Right lobe of liver (tissue), 6 donors: ENCODE results near the gene OR2AE1. TPM values are rescaled to one million over a fixed set of nuclear protein-coding genes. Genes with fewer than 3 reads are reported as not detected.

Experiments used
- ATAC-seq, 4 donors: fragments of 200-7000 bp; cut with Tn5 transposase; one replicate each; pipeline ENCODE4 v1.9.1; 2020; ENCODE audit warnings: mild to moderate bottlenecking in 4 of 4, moderate library complexity in 4 of 4
- DNase-seq, 3 donors: peaks; one replicate each; pipeline ENCODE4 v3.0.0-alpha.2; 2020
- H3K27ac ChIP-seq, 3 donors: fragments of 200-600 bp; one replicate each; pipeline ENCODE4 v1.8.0; 2022
- H3K27me3 ChIP-seq, 2 donors: fragments of 200-600 bp; one replicate each; pipeline ENCODE4 v1.8.0; 2022
- H3K36me3 ChIP-seq, 4 donors: fragments of 200-600 bp; sonication (generic) in 1 of 4; one replicate each; pipeline versions ENCODE4 v1.5.1 to v1.8.0; 2017 to 2022; ENCODE audit warnings: control low read depth in 1 of 4
- H3K4me1 ChIP-seq, 4 donors: fragments of 200-600 bp; sonication (generic) in 1 of 4; one replicate each; pipeline versions ENCODE4 v1.5.1 to v1.8.0; 2017 to 2022; ENCODE audit warnings: control low read depth in 1 of 4
- H3K4me3 ChIP-seq, 3 donors: fragments of 200-600 bp; one replicate each; pipeline ENCODE4 v1.8.0; 2022
- H3K9me3 ChIP-seq, 4 donors: fragments of 200-600 bp; sonication (generic) in 1 of 4; one replicate each; pipeline versions ENCODE4 v1.5.1 to v1.8.0; 2017 to 2022; ENCODE audit warnings: control low read depth in 1 of 4
- CTCF ChIP-seq, 4 donors: fragments of 200-600 bp in 3 of 4; fragments of 450-650 bp in 1 of 4; IDR thresholded peaks; one replicate each; pipeline versions ENCODE4 v1.5.1 to v1.8.0; 2016 to 2022; ENCODE audit warnings: antibody characterized with exemption in 4 of 4, mild to moderate bottlenecking in 2 of 4
- POLR2A ChIP-seq: fragments of 450-650 bp; IDR thresholded peaks from one replicate; pipeline ENCODE4 v1.6.1; 2017; ENCODE audit warnings: antibody characterized with exemption, mild to moderate bottlenecking
- WGBS: methylation state at CpG from one replicate; pipeline ENCODE4 v1.1.6; 2018; ENCODE audit warnings: low coverage, low lambda C conversion rate; ENCODE audit not compliant: insufficient coverage; ENCODE audit errors: missing lambda C conversion rate; 5-methylcytosine and 5-hydroxymethylcytosine counted together
- intact Hi-C, 2 donors: fragments of 100-400 bp; cut with DNase I; formaldehyde crosslinking; loops; one replicate each; pipeline versions ENCODE4 v1.11.2 to v1.14.1; 2022
- small RNA-seq, 2 experiments: library from RNA; depleted of rRNA; stranded (forward); fragments of <200 nt; gene quantifications; one replicate each; pipeline ENCODE3, GENCODE V24; 2016
- total RNA-seq, 6 experiments: library from RNA; depleted of rRNA in 2 of 6; stranded (reverse); fragments of >200 nt in 2 of 6; fragmentation: NEBNext Ultra II Directional in 3 of 6; extraction: Animal tissue kit (Norgen Biotek cat#: 25700) in 3 of 6; gene quantifications; one replicate each; pipeline versions ENCODE4 v1.1.0 to v1.2.4, GENCODE V29; 2016 to 2023
- donor health status: DM: no; HTN: yes; CAD: no.
- donor health status: DM: no; HTN: no; CAD: no.
- donor health status: DM: no; HTN: no; CAD: no.
- donor health status: DM: no; HTN: yes; CAD: no.
- donor health status: DM: no; HTN: yes; CAD: no.

Gene OR2AE1
- total RNA-seq, 6 experiments from 2014 or later, result not detected

GRCh38 chr7:99831595-99831994, 45.2 kb downstream of the OR2AE1 start:
- H3K9me3 ChIP-seq, result no peaks in the 10 kb centered on the region
- H3K27ac ChIP-seq, result peak overlapping the region in 2 of 3 donors; percentile 90 to 91
- DNase-seq (no peak), ATAC-seq (no peak)
- H3K4me3 ChIP-seq, result peak overlapping the region in 1 of 3 donors; percentile 6
- intact Hi-C loops, result loop anchor here in 1 of 2 donors (10.0 kb wide), 1 partner anchor 157 kb away; the partner anchor contains the start of gene CYP3A5
- H3K4me1 ChIP-seq, result peaks cover 0 to 48% (median 23%) of the 10 kb centered on the region in 4 donors
- H3K36me3 ChIP-seq, result peaks cover 0 to 6% (median 0%) of the 10 kb centered on the region in 4 donors
- H3K27me3 ChIP-seq, result no peaks in the 10 kb centered on the region
- TF ChIP-seq CTCF (IDR thresholded peaks at IDR 0.05), result no peak
- TF ChIP-seq POLR2A, result no peak

GRCh38 chr7:99829524-99830160, 47.2 kb downstream of the OR2AE1 start:
- 57% methylated on average over 1 of the region's 1 CpG for WGBS
- ATAC-seq, result peak; percentile 24 to 66 (median 52)
- no peak for DNase-seq
- H3K27ac ChIP-seq, result peak overlapping the region; percentile 61 to 91 (median 90)
- intact Hi-C loops, result loop anchor here in 1 of 2 donors (10.0 kb wide), 1 partner anchor 155 kb away; the partner anchor contains the start of gene CYP3A5
- peaks cover 0 to 58% (median 29%) of the 10 kb centered on the region in 4 donors for H3K4me1 ChIP-seq
- TF ChIP-seq POLR2A (peak; percentile 40), CTCF (IDR thresholded peaks at IDR 0.05) (no peak)
- H3K9me3 ChIP-seq, result no peaks in the 10 kb centered on the region
- no peaks in the 10 kb centered on the region for H3K27me3 ChIP-seq
- no peaks in the 10 kb centered on the region for H3K36me3 ChIP-seq
- H3K4me3 ChIP-seq, result peak overlapping the region in 2 of 3 donors; percentile 39 to 47

- ATAC-seq, result peak; percentile 1 to 36 (median 20)
- DNase-seq, result no peak
- Histone ChIP-seq H3K27me3 (no peaks in the 10 kb centered on the region), H3K36me3 (no peaks in the 10 kb centered on the region), H3K4me1 (peaks cover 0 to 54% (median 25%) of the 10 kb centered on the region in 4 donors), H3K4me3 (peak overlapping the region in 2 of 3 donors; percentile 39 to 47), H3K27ac (peak overlapping the region; percentile 61 to 91 (median 90)), H3K9me3 (no peaks in the 10 kb centered on the region)
- intact Hi-C loops, result no loop called here
- TF ChIP-seq CTCF (IDR thresholded peaks at IDR 0.05), result no peak
- no peak for TF ChIP-seq POLR2A
These were observed 48.0 kb downstream of the OR2AE1 start for GRCh38 chr7:99828811-99829210.

GRCh38 chr7:99827040-99827778, 49.6 kb downstream of the OR2AE1 start:
- H3K9me3 ChIP-seq, result no peaks in the 10 kb centered on the region
- peak; percentile 20 to 78 (median 55) for ATAC-seq
- intact Hi-C loops, result no loop called here
- peak overlapping the region; percentile 69 to 97 (median 90) for H3K27ac ChIP-seq
- DNase-seq, result peak in 1 of 3 donors; percentile 73
- no peaks in the 10 kb centered on the region for H3K27me3 ChIP-seq
- H3K4me3 ChIP-seq, result peak overlapping the region in 2 of 3 donors; percentile 39 to 57
- H3K4me1 ChIP-seq, result peaks cover 0 to 44% (median 21%) of the 10 kb centered on the region in 4 donors
- H3K36me3 ChIP-seq, result no peaks in the 10 kb centered on the region
- TF ChIP-seq CTCF (IDR thresholded peaks at IDR 0.05), result no peak
- TF ChIP-seq POLR2A, result peak; percentile 45
- 12% methylated on average over 2 of the region's 2 CpGs for WGBS

Small RNAs within 50 kb of the gene (small RNA-seq; reads per million reads assigned to genes)
- gene AC011904.1 (0 reads per million in 2 experiments), gene CYP3A52P (0 reads per million in 2 experiments)

Other genes starting within 250 kb of the OR2AE1 start
- gene CYP3A5, start 197.0 kb downstream of the OR2AE1 start, total RNA-seq, result 100 to 1,000 TPM; 307 to 774 (median 646) TPM
- 100 to 1,000 TPM in 4 of 6 experiments, 10 to 100 TPM in 2; 19.8 to 623 (median 340) TPM for gene CYP3A7, start 141.8 kb downstream of the OR2AE1 start, total RNA-seq
- over 10,000 TPM in 1 of 6 experiments, 1,000 to 10,000 TPM in 2, 100 to 1,000 TPM in 3; 443 to 12,747 (median 1,120) TPM for gene CYP3A4, start 92.8 kb downstream of the OR2AE1 start, total RNA-seq
- 100 to 1,000 TPM in 1 of 6 experiments, 10 to 100 TPM in 3, 1 to 10 TPM in 2; 4.9 to 132 (median 22.5) TPM for gene CYP3A43, start 49.0 kb downstream of the OR2AE1 start, total RNA-seq
- 10 to 100 TPM; 13.3 to 22.6 (median 16.3) TPM for gene TRIM4, start 42.5 kb upstream of the OR2AE1 start, total RNA-seq
- gene GJC3, start 52.6 kb upstream of the OR2AE1 start, total RNA-seq, result under 1 TPM; 0.17 to 0.86 (median 0.44) TPM
- gene AZGP1, start 99.0 kb upstream of the OR2AE1 start, total RNA-seq, result 1,000 to 10,000 TPM in 4 of 6 experiments, 100 to 1,000 TPM in 2; 762 to 2,105 (median 1,328) TPM
- 100 to 1,000 TPM in 2 of 6 experiments, 10 to 100 TPM in 4; 24.5 to 147 (median 80.1) TPM for gene ZKSCAN1, start 138.6 kb upstream of the OR2AE1 start, total RNA-seq
- gene ZSCAN21, start 172.7 kb upstream of the OR2AE1 start, total RNA-seq, result 1 to 10 TPM; 4.3 to 8.1 (median 5.7) TPM
- gene ZNF3, start 204.7 kb upstream of the OR2AE1 start, total RNA-seq, result 10 to 100 TPM in 5 of 6 experiments, 1 to 10 TPM in 1; 9.7 to 18.8 (median 14.0) TPM
- 10 to 100 TPM; 28.3 to 49.7 (median 42.7) TPM for gene COPS6, start 211.9 kb upstream of the OR2AE1 start, total RNA-seq
- gene MCM7, start 224.4 kb upstream of the OR2AE1 start, total RNA-seq, result 10 to 100 TPM; 12.6 to 25.9 (median 20.8) TPM
- gene AP4M1, start 224.6 kb upstream of the OR2AE1 start, total RNA-seq, result 1 to 10 TPM; 2.7 to 7.3 (median 4.3) TPM
- 10 to 100 TPM; 11.1 to 27.2 (median 15.8) TPM for gene TAF6, start 242.3 kb upstream of the OR2AE1 start, total RNA-seq
- 1 to 10 TPM; 2.9 to 4.9 (median 3.9) TPM for gene CNPY4, start 242.6 kb upstream of the OR2AE1 start, total RNA-seq
- 1 to 10 TPM in 3 of 6 experiments, under 1 TPM in 3; 0.35 to 2.7 (median 1.1) TPM for gene MBLAC1, start 249.9 kb upstream of the OR2AE1 start, total RNA-seq